GM23248 (cell line): ENCODE measurements around the gene PIK3CB.

Experiments
- EZH2 ChIP-seq: fragments of 200-600 bp; sonication (generic); IDR thresholded peaks from 2 replicates; pipeline ENCODE4 v1.6.1; 2018; ENCODE audit warnings: antibody characterized with exemption, mild to moderate bottlenecking; ENCODE audit not compliant: insufficient read depth, poor library complexity, severe bottlenecking
- EZH2phosphoT487 ChIP-seq: fragments of 200-600 bp; sonication (generic); IDR thresholded peaks from 2 replicates; pipeline ENCODE4 v1.6.1; 2018; ENCODE audit warnings: antibody characterized with exemption, moderate library complexity, mild to moderate bottlenecking, low read depth; ENCODE audit not compliant: insufficient read depth

- TF ChIP-seq EZH2phosphoT487 (peak; percentile 65; the same call in 1 of the 2 replicates), EZH2 (no peak)
Measured at GRCh38 chr3:138687236-138687635, 147.5 kb downstream of the PIK3CB start.
